Measurements from ENCODE around the gene DCTN4.

- no peak for TF ChIP-seq YY1 (IDR thresholded peaks at IDR 0.05; ENCODE audit: low read depth, low read length)
- TF ChIP-seq SP2 (IDR thresholded peaks at IDR 0.05; ENCODE audit: low read length): no peak
- TF ChIP-seq SUZ12 (IDR thresholded peaks at IDR 0.05; ENCODE audit: low read length): no peak
- no peak for TF ChIP-seq POLR2A (IDR thresholded peaks at IDR 0.05; ENCODE audit: control extremely low read depth in 1 of 2, low read depth in 2 of 2, low read length in 2 of 2)
- no peak for TF ChIP-seq CHD7 (IDR thresholded peaks at IDR 0.05; ENCODE audit: insufficient replicate concordance, low read length)
- no peak for TF ChIP-seq CTCF (IDR thresholded peaks at IDR 0.05; ENCODE audit: control extremely low read depth in 1 of 3, insufficient read depth in 1 of 3, low read depth in 1 of 3, low read length in 3 of 3)
- no peak for TF ChIP-seq TAF1 (IDR thresholded peaks at IDR 0.05; ENCODE audit: low read depth, low read length)
Observed at GRCh38 chr5:150703762-150704161, 55.1 kb downstream of the DCTN4 start.

Measured in H1 (cell line).